HepG2 (cell line): ENCODE data around the gene TEKT5. TPM values are rescaled to one million over a fixed set of nuclear protein-coding genes. Genes with fewer than 3 reads are reported as not detected.
A peak's percentile ranks its signal among the peaks of the same experiment; 100 is the strongest.

Experiments used
- ATAC-seq: fragments of 200-7000 bp; cut with Tn5 transposase; 3 replicates; pipeline ENCODE4 v1.9.1; 2020; ENCODE audit warnings: mild to moderate bottlenecking, moderate library complexity
- BruUV-seq: library from RNA; stranded (reverse); fragments of 400-500 nt; replicated peaks from 2 replicates; lab custom pipeline; 2021; lab: Mats Ljungman, UMichigan
- CTCF ChIA-PET: fragments of 300-600 bp; formaldehyde crosslinking; extraction: SDS; loops from one replicate; lab custom pipeline; 2021; ENCODE audit warnings: low total read pairs, inconsistent platforms, low intra/inter-chr PET ratio; lab: Yijun Ruan, JAX
- POLR2A ChIA-PET: fragments of 350-600 bp; sonication (Branson Sonifier 250); formaldehyde crosslinking; loops from one replicate; lab custom pipeline; 2020; ENCODE audit warnings: antibody characterized with exemption, inconsistent platforms; lab: Yijun Ruan, JAX
- DNase-seq: peaks from one replicate; pipeline ENCODE4 v3.0.0-alpha.2; 2015; ENCODE audit warnings: low spot score
- FAIRE-seq: peaks from 3 replicates; lab custom pipeline; 2011; peaks lifted over from hg19 to GRCh38; lab: Jason Lieb, UNC
- H2AFZ ChIP-seq: one replicate; pipeline ENCODE4 v1.6.1; 2011; ENCODE audit warnings: low read length, inconsistent platforms
- H3K27ac ChIP-seq: fragments of 300-600 bp; 3 replicates; pipeline ENCODE4 v1.8.0; 2011; ENCODE audit warnings: mixed run types, mild to moderate bottlenecking, mixed read lengths, low read length, inconsistent platforms; ENCODE audit not compliant: insufficient read depth; ENCODE audit errors: extremely low read length
- H3K27me3 ChIP-seq, 2 experiments: fragments of 200-600 bp in 1 of 2; 2 replicates in 1 of 2; 3 replicates in 1 of 2; pipeline versions ENCODE4 v1.6.0 to v1.8.0; 2011; ENCODE audit warnings: low read length in 2 of 2, mild to moderate bottlenecking in 2 of 2, moderate library complexity in 2 of 2, inconsistent platforms in 1 of 2; ENCODE audit not compliant: insufficient read depth in 2 of 2, control insufficient read depth in 1 of 2
- H3K36me3 ChIP-seq, 2 experiments: fragments of 200-600 bp in 1 of 2; replicated peaks in 1 of 2; 2 replicates in 1 of 2; 3 replicates in 1 of 2; pipeline versions ENCODE4 v1.5.1 to v1.8.0; 2011; ENCODE audit warnings: low read length in 2 of 2, inconsistent platforms in 1 of 2; ENCODE audit not compliant: insufficient read depth in 2 of 2, control insufficient read depth in 1 of 2
- H3K4me1 ChIP-seq: 2 replicates; pipeline ENCODE4 v1.5.1; 2012; ENCODE audit warnings: low read length, inconsistent platforms; ENCODE audit not compliant: insufficient read depth
- H3K4me2 ChIP-seq: 2 replicates; pipeline ENCODE4 v1.6.0; 2011; ENCODE audit warnings: low read depth, low read length, inconsistent platforms
- H3K4me3 ChIP-seq, 3 experiments: fragments of 200-600 bp in 1 of 3; sonication (generic), shearing (Covaris generic) in 1 of 3; replicated peaks in 1 of 3; 2 replicates each; pipeline ENCODE4 v1.5.1; 2011 to 2016; ENCODE audit warnings: low read length in 3 of 3, inconsistent platforms in 2 of 3, low read depth in 2 of 3, mild to moderate bottlenecking in 2 of 3, control low read depth in 1 of 3, mixed read lengths in 1 of 3; ENCODE audit not compliant: insufficient read depth in 1 of 3
- H3K79me2 ChIP-seq: one replicate; pipeline ENCODE4 v1.6.1; 2011; ENCODE audit warnings: low read length, inconsistent platforms; ENCODE audit not compliant: insufficient read depth
- H3K9ac ChIP-seq: 2 replicates; pipeline ENCODE4 v1.6.0; 2011; ENCODE audit warnings: mild to moderate bottlenecking, low read depth, low read length, inconsistent platforms; ENCODE audit not compliant: insufficient read depth
- H3K9me3 ChIP-seq: 2 replicates; pipeline ENCODE4 v1.5.1; 2012; ENCODE audit warnings: mild to moderate bottlenecking, low read length
- H4K20me1 ChIP-seq: 2 replicates; pipeline ENCODE4 v1.6.0; 2011; ENCODE audit warnings: inconsistent platforms, mild to moderate bottlenecking, low read length, moderate library complexity; ENCODE audit not compliant: insufficient read depth
- CHCHD3 ChIP-seq: sonication (generic); formaldehyde crosslinking; IDR thresholded peaks from 2 replicates; pipeline ENCODE4 v1.8.0; 2022; ENCODE audit warnings: mild to moderate bottlenecking, missing genetic modification reagents, moderate library complexity
- HDAC2 ChIP-seq: sonication (generic); formaldehyde crosslinking; IDR thresholded peaks from 2 replicates; pipeline ENCODE4 v1.4.0; 2020; ENCODE audit warnings: missing genetic modification reagents
- REPIN1 ChIP-seq: sonication (generic); formaldehyde crosslinking; IDR thresholded peaks from 2 replicates; pipeline ENCODE4 v1.8.0; 2022; ENCODE audit warnings: missing genetic modification reagents, low read depth, mild to moderate bottlenecking, borderline replicate concordance
- TBL1XR1 ChIP-seq: fragments of 150-350 bp; IDR thresholded peaks from 2 replicates; pipeline ENCODE4 v1.6.1; 2014; ENCODE audit warnings: borderline replicate concordance, low read length; ENCODE audit not compliant: partially characterized antibody
- ZFYVE20 ChIP-seq: sonication (generic); formaldehyde crosslinking; IDR thresholded peaks from 2 replicates; pipeline ENCODE4 v1.8.0; 2023; ENCODE audit warnings: low read depth, mild to moderate bottlenecking, moderate library complexity, missing genetic modification reagents, borderline replicate concordance
- ZMYM3 ChIP-seq: sonication (generic); formaldehyde crosslinking; IDR thresholded peaks from 2 replicates; pipeline ENCODE4 v1.5.1; 2020; ENCODE audit warnings: mild to moderate bottlenecking, missing genetic modification reagents
- ZNF121 ChIP-seq: sonication (generic); formaldehyde crosslinking; IDR thresholded peaks from 2 replicates; pipeline ENCODE4 v1.5.0; 2020; ENCODE audit warnings: mild to moderate bottlenecking, missing genetic modification reagents
- ZNF20 ChIP-seq: sonication (generic); formaldehyde crosslinking; IDR thresholded peaks from 2 replicates; pipeline ENCODE4 v1.4.0; 2020; ENCODE audit warnings: mild to moderate bottlenecking, moderate library complexity, missing genetic modification reagents
- ZNF460 ChIP-seq: sonication (generic); formaldehyde crosslinking; IDR thresholded peaks from 2 replicates; pipeline ENCODE4 v1.5.1; 2020; ENCODE audit warnings: missing genetic modification reagents, mild to moderate bottlenecking, borderline replicate concordance
- WGBS: methylation state at CpG from one replicate; pipeline ENCODE4 v1.1.6; 2017; ENCODE audit warnings: low lambda C conversion rate; 5-methylcytosine and 5-hydroxymethylcytosine counted together
- in situ Hi-C: cut with HindIII; loops from 2 replicates; pipeline ENCODE4 v1.10.0; 2017; ENCODE audit warnings: low pct_unique_long_range_greater_than_20kb; ENCODE audit not compliant: extremely low pct_ligation_motif_present
- intact Hi-C: fragments of 100-400 bp; cut with micrococcal nuclease; formaldehyde crosslinking; loops from one replicate; pipeline ENCODE4 v1.10.0; 2022; ENCODE audit not compliant: unreplicated experiment
- polyA plus RNA-seq, 8 experiments: library from polyadenylated mRNA; depleted of rRNA in 3 of 8; stranded (reverse) in 7 of 8; unstranded in 1 of 8; fragments of >200 nt; fragmentation: Illumina TruSeq in 4 of 8; extraction: Trizol in 4 of 8; gene quantifications; 2 replicates each; pipeline versions ENCODE4 v1.2.1 to v1.2.3, GENCODE V29; 2011 to 2016; ENCODE audit warnings: low read depth in 4 of 8, missing spikeins in 1 of 8, mixed read lengths in 1 of 8; ENCODE audit not compliant: insufficient read depth in 1 of 8
- total RNA-seq, 5 experiments: library from RNA; depleted of rRNA; stranded (reverse); fragments of >200 nt; fragmentation: Illumina TruSeq; extraction: Trizol; gene quantifications; 2 replicates each; pipeline ENCODE4 v1.2.3, GENCODE V29; 2016; ENCODE audit warnings: low read depth in 1 of 5
- TF ChIP-seq, protein P1 (sequence below): sonication (generic); IDR thresholded peaks from 2 replicates; pipeline ENCODE4 v1.6.1; 2016; ENCODE audit warnings: low read depth, borderline replicate concordance

Gene TEKT5
- total and polyA plus RNA-seq, 2 of the 13 experiments (the other 11 are each of a cell fraction or from before 2014, with no cell fraction given) = 0.16 TPM; not detected in 1

- no peak overlapping the region for H2AFZ ChIP-seq
- H3K27me3 ChIP-seq = no peaks in the 10 kb centered on the region
- no peak overlapping the region for H3K4me3 ChIP-seq
- H3K4me2 ChIP-seq = peak overlapping the region; percentile 64; the same call in 1 of the 2 replicates
- TF ChIP-seq ZNF121 (CRISPR knock-in tag) (peak; percentile 95), TBL1XR1 (no peak), HDAC2 (0 out of 2 replicates have a peak, but pooled peaks have one; percentile 6), CHCHD3 (CRISPR knock-in tag) (0 out of 2 replicates have a peak, but pooled peaks have one; percentile 1), REPIN1 (no peak), ZNF460 (CRISPR knock-in tag) (peak; percentile 64), ZNF20 (CRISPR knock-in tag) (no peak), ZMYM3 (CRISPR knock-in tag) (peak; percentile 55; the same call in 1 of the 2 replicates), ZFYVE20 (0 out of 2 replicates have a peak, but pooled peaks have one; percentile 9)
- TF ChIP-seq, protein P1, sequence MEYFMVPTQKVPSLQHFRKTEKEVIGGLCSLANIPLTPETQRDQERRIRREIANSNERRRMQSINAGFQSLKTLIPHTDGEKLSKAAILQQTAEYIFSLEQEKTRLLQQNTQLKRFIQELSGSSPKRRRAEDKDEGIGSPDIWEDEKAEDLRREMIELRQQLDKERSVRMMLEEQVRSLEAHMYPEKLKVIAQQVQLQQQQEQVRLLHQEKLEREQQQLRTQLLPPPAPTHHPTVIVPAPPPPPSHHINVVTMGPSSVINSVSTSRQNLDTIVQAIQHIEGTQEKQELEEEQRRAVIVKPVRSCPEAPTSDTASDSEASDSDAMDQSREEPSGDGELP = no peak
- no TSS peak for BruUV-seq
- H3K36me3 ChIP-seq = no peaks in the 10 kb centered on the region
- ATAC-seq (no peak), FAIRE-seq (no peak), DNase-seq (no peak)
- no peaks in the 10 kb centered on the region for H4K20me1 ChIP-seq
- H3K27ac ChIP-seq = no peak overlapping the region
- intact Hi-C loops = no loop called here
- peaks cover 90% of the 10 kb centered on the region for H3K4me1 ChIP-seq
- H3K9ac ChIP-seq = no peak overlapping the region
- ChIA-PET CTCF (no interaction called here), POLR2A (interaction anchor here (0.8 kb wide), 1 partner anchor 40 kb away, joined by 3 read pairs; no protein-coding TSS in a partner anchor)
- WGBS = 61% methylated on average over 3 of the region's 3 CpGs
- in situ Hi-C loops = no loop called here
- no peaks in the 10 kb centered on the region for H3K9me3 ChIP-seq
- H3K79me2 ChIP-seq = no peaks in the 10 kb centered on the region
Measured at GRCh38 chr16:10623059-10623458, 71.7 kb downstream of the TEKT5 start.
